Choroid plexus epithelial cell (primary cell): ENCODE results near the gene MGAT4B.

Experiments used
- DNase-seq: peaks from one replicate; pipeline ENCODE4 v3.0.0-alpha.2; 2010; ENCODE audit warnings: low read depth
- H3K4me3 ChIP-seq: 2 replicates; pipeline ENCODE4 v1.5.1; 2011; ENCODE audit warnings: low read depth, mild to moderate bottlenecking, control low read depth, low read length, moderate library complexity
- TF ChIP-seq, protein P1 (sequence below): conservative IDR thresholded peaks from 2 replicates; pipeline ENCODE4 v1.5.1; 2011; ENCODE audit warnings: low read depth, mild to moderate bottlenecking, control low read depth, inconsistent platforms, low read length, moderate library complexity

Gene MGAT4B

GRCh38 chr5:179820483-179821297, 14.0 kb upstream of the MGAT4B start, which contains the start of gene SQSTM1:
TSS of gene SQSTM1 (plus strand) at chr5:179820905. CDS start at chr5:179820937, 32 bp downstream.
- TF ChIP-seq, protein P1, sequence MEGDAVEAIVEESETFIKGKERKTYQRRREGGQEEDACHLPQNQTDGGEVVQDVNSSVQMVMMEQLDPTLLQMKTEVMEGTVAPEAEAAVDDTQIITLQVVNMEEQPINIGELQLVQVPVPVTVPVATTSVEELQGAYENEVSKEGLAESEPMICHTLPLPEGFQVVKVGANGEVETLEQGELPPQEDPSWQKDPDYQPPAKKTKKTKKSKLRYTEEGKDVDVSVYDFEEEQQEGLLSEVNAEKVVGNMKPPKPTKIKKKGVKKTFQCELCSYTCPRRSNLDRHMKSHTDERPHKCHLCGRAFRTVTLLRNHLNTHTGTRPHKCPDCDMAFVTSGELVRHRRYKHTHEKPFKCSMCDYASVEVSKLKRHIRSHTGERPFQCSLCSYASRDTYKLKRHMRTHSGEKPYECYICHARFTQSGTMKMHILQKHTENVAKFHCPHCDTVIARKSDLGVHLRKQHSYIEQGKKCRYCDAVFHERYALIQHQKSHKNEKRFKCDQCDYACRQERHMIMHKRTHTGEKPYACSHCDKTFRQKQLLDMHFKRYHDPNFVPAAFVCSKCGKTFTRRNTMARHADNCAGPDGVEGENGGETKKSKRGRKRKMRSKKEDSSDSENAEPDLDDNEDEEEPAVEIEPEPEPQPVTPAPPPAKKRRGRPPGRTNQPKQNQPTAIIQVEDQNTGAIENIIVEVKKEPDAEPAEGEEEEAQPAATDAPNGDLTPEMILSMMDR = no peak

GRCh38 chr5:179820127-179820482, 13.4 kb upstream of the MGAT4B start:
- no peak for DNase-seq
- TF ChIP-seq, protein P1 = no peak
- H3K4me3 ChIP-seq = peak overlapping the region; percentile 97

More at GRCh38 chr5:179820483-179821297, 14.0 kb upstream of the MGAT4B start, which contains the start of gene SQSTM1:
- H3K4me3 ChIP-seq = peak within 1 kb of the TSS; percentile 97
- peak; percentile 85 for DNase-seq

GRCh38 chr5:179819296-179820126, 12.8 kb upstream of the MGAT4B start:
- H3K4me3 ChIP-seq = peak overlapping the region; percentile 9
- TF ChIP-seq, protein P1 = no peak
- peak; percentile 84 for DNase-seq

- TF ChIP-seq, protein P1 = no peak
- peak overlapping the region; percentile 41 for H3K4me3 ChIP-seq
- DNase-seq = peak; percentile 98
Observed at GRCh38 chr5:179818746-179819295, 12.2 kb upstream of the MGAT4B start.

DNA sequence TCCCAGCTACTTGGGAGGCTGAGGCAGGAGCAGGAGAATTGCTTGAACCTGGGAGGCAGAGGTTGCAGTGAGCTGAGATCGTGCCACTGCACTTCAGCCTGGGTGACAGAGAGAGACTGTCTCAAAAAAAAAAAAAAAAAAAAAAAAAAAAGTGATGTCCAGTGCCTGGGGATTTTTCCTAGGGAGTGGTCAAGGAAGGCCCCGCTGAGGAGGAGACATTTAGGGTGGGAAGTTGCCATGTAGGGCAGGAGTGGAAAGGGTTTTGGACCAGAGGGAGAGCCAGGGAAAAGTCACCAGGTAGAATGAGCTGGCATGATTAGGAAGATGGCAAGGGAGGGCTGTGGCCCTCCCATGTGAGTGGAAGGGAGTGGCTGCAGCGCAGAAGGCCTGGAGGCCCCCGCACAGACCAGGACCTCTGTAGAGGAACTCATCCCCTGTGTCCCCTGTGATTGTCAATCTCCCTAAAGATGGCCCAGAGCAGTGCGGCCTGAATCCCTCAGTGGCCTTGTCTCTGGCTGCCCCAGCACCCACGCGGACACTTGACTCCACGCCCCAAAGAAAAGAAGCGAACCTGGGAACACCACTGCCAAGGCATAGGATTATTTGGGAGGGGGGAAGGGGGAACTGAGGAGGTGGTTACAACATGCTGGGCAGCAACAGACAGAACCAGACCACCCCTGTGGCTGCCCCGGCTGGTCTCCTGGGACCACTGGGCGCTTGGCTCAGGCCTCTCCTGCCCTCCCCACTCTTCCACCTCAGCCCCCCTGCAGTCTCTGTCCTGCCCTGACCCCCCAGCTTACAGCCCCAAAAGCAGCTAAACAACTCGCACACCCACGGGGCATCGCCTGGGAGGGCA, 11.5 kb upstream of the MGAT4B start:
- TF ChIP-seq, protein P1 = no peak
- no peak for DNase-seq
- peak overlapping the region; percentile 41 for H3K4me3 ChIP-seq

GRCh38 chr5:179817470-179817840, 10.8 kb upstream of the MGAT4B start:
- TF ChIP-seq, protein P1 = no peak
- H3K4me3 ChIP-seq = peak overlapping the region; percentile 53

More at GRCh38 chr5:179817470-179817840, 10.8 kb upstream of the MGAT4B start:
- DNase-seq = no peak
